ENCODE measurements around the gene GAST.
"Not testable (repeated sequence)": the region's sequence is repeated elsewhere in the genome, so short reads cannot be mapped to it uniquely, and the experiment has no call there.

The GAST gene, protein sequence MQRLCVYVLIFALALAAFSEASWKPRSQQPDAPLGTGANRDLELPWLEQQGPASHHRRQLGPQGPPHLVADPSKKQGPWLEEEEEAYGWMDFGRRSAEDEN

DNA sequence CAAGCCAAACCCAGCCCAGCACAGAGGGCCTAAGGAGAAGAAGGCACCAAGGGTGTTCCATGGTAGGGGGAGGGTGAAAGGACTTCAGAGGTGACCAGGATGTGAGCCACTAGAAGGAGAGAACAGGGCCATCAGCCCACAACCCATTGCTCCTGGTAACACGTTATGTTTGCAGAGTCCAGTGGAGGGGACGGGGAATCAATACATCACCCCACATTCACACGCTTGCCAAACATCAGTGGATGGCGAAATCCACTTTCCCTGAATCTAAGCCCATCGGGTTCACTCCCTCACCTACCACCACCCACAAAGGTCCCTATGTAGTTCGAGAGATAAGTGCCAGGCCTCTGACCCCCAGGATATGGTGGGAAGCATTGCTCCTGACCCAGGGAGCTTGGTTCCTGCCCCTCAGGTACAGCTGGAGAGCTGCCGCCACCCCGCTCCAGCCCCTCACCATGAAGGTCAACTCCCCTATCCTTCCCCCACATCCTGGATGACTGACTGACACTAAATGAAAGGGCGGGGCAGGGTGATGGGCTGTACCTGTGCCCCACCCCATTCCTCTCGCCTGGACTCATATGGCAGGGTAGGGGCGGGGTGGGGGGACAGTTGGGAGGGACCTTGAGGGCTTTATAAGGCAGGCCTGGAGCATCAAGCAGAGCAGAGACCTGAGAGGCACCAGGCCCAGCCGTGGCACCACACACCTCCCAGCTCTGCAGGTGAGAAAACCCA, at the start of gene GAST:
Gene GAST (plus strand): TSS at position 663 of the 732 bp plus-strand sequence. CDS start 3,106 bp downstream, outside the sequence.
- no peak for DNase-seq (ENCODE audit: low read depth, low spot score)

DNA sequence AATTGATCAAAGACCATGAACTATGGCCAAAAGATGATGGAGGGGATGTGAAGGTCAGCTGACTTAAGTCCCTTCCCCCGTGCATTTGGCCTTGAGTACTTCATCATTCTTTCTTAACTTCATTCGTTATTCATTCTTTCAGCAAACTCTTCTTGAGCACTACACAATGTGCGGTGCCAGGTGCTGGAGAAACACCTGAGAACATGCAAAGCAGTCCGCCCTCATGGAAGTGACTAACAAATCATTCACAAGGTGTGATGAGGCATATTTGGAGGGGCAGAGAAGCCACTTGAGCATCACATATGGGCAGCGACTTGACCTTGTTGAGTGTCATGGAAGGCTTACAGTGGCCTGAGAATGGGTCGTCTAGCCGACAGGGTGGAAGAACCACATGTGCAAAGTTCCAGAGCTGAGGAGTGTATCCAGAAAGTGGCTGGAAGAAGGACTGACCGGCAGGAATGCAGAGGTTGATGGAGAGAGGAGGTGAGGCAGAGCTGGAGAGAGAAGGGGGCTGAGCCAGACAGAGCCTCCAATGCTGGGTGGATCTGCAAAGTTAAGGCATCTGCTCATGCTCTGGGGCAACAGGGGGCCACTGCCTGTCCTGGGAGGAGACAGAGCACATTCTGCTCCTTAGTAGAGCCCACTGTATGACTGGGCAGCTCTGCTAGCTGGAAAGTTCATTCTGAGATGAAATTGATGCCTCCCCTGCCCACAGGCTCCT, 48.5 kb upstream of the GAST start:
- DNase-seq (ENCODE audit: low read depth, low spot score) = no peak

DNA sequence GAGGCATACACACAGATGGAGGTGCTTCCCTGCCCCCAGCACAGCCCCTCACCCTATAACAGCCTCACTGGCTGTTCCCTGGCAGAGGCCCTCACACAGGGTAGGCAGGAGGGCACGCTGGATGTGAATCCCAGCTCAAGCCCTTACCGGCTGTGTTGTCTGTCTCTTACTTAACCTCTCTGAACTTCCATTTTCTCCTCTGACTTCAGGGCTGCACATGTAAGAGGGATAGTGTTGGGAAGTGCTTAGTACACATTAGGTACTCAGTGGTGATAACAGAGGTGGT, 48.0 kb upstream of the GAST start:
- DNase-seq (ENCODE audit: low read depth, low spot score) = no peak

DNA sequence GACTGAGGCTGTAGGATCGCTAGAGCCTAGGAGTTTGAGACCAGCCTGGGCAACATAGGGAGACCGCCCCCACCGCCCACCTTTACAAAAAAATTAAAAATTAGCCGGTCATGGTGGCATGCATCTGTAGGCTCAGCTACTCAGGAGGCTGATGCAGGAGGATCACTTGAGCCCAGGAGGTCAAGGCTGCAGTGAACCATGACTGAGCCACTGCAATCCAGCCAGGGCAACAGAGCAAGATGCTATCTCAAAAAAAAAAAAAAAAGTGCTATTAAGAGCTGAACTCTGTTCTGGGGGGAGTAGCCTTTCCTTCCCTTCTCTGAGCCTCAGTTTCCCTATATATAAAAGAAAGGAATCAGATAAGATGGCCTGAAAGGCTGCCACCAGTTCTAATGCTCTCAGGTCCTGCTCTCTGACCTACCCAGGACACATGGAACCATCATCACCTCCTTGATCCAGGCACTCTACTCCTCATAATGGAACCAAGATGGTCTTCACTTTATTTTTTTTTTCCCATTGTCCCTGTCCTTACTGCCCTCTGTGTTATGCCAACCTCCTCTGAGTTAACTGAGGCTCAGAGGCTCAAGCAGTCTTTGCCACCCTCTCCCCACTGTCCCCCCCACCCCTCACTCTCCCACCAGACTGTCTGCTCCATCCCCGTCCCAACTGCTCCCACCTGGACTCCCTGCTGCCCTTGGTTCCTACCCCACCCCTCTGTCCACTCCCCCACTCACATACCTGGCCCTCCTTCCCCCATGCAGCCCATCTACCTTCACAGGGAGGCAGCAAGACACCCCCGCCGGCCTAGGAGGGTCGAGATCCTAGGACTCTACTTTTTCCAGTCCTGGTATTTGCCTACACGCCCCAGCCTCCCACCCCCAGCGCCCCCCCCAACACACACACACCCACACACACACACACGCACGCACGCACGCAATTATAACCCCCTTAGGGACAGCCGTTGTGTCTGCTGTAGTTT, 47.3 kb upstream of the GAST start:
- DNase-seq (ENCODE audit: low read depth, low spot score) = no peak

DNA sequence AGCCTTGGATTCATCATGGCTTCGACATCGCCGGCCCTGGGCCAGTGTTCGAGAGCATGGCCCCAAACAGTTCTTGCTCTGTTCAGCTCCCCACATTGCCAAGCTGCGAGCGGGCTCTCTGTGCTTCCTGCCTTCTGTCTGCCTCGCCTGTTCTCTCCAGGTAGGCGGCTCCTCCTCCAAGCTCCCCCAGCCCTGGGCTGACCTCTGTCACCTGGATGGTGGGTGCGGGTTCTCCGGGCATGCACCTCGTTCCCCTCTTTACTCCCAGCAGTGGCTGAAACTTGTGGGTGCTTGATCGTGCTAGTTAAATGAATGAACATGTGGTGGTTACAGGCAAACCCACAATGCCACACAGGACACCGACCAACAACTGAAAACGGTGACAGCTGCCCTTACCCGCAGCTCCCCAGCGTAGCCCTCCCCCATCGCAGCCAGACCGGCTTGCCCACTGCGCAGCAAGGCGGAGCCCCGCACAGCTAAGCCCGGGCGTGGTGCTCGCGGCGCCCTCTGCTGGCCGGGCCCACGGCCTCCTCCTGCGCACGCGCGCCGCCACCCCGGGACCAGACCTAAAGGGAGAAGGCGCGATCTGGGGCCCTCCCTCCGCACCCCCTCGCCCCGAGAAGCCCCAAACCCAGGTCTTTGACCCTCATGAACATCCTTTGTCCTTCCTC, 46.4 kb upstream of the GAST start:
- DNase-seq (ENCODE audit: low read depth, low spot score) = no peak

DNA sequence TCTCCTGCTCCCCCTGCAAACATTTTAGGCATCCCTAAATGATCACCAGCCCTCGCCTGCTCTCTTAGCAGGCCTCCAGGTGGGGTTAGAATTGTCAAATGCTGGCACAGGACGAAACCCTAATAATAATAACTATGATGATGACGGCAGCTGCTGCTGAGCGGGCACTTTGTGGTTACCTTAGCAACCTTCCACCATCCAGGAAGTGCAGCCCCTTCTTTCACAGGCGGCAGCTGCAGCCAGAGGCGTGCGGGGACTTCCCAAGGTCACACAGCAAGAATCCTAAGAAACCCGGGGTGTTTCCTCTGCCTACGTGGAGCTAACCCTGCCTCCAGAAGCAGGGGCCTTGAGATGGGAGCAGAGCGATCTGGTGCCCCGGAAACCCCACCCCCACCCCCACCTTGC, 45.9 kb upstream of the GAST start:
- no peak for DNase-seq (ENCODE audit: low read depth, low spot score)

DNA sequence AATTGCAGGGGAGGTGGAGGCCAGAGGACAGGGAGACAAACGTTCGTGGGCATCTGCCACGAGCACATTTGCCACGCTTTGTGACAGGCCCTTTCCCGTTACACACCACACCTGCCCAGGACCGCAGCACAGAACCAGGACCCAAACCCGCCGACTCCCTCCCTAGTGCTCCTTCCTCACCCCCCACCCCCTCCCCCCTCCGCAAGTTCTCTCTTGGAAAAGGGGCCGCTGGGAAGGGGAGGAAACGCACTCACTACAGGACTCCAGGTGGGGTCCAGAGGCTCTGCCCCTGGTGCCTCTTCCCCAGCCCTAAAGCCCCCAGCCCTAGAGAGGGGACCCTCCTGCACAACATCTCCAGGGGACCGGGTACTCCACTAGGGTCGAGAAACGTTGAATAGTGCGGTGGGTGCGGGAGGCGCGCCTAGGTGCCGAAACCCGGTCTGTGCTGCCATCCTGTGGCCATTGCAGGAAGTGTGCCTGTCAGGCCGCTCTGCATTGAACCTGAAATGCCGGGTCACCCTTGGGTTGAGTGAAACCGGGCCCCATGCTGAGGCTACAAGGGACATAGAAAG, 45.3 kb upstream of the GAST start:
- no peak for DNase-seq (ENCODE audit: low read depth, low spot score)

DNA sequence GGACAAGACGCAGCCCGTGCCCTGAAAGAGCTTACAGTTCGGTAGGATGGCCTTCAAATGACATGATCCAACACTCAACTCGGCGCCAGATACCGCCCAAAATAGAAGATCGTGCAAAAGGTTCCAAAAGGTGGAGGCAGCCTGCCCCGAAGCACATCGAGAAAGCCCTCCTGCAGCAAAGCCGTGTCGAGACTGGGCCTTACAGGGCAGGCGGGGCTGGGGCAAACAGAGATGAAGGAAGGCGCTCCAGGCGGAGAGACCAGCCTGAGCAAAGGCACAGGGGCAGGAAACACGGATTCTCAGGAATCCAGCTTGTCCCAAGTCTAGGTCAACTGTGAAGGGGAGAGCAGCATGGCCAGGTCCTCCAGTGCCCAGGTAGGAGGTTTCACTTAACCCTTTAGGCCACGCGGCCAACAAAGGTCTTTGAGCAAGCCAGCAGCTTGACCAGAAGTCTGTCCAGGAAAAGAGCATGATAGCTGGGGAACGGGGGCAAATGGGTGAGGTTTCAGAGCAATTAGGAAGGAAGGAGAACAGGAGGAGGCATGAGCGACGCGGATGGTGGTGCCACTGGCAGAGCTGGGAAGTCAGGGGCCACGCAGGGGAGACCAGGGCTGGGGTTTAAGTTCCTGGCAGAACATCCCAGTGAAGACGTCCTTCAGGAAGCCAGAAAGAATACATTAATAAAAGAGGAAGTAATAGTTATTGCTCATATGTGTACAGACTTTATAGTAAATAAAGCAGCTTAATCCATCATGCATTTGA, 44.7 kb upstream of the GAST start:
- no peak for DNase-seq (ENCODE audit: low read depth, low spot score)

DNA sequence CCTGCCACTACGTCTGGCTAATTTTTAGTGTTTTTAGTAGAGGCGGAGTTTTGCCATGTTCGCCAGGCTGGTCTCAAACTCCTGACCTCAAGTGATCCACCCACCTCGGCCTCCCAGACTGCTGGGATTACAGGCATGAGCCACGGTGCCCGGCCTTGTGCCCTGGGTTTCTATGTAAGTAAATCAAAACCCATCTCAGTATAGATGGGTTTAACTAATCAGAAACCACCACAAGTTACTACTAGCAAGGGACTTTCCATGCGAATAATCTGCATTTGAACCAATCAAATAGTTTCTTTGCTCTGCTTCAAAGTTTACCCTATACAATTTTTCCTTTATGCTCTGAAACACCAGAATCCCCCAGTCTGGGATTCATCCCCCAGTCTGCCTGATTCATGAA, 40.0 kb upstream of the GAST start:
- DNase-seq (ENCODE audit: low read depth, low spot score) = no peak

DNA sequence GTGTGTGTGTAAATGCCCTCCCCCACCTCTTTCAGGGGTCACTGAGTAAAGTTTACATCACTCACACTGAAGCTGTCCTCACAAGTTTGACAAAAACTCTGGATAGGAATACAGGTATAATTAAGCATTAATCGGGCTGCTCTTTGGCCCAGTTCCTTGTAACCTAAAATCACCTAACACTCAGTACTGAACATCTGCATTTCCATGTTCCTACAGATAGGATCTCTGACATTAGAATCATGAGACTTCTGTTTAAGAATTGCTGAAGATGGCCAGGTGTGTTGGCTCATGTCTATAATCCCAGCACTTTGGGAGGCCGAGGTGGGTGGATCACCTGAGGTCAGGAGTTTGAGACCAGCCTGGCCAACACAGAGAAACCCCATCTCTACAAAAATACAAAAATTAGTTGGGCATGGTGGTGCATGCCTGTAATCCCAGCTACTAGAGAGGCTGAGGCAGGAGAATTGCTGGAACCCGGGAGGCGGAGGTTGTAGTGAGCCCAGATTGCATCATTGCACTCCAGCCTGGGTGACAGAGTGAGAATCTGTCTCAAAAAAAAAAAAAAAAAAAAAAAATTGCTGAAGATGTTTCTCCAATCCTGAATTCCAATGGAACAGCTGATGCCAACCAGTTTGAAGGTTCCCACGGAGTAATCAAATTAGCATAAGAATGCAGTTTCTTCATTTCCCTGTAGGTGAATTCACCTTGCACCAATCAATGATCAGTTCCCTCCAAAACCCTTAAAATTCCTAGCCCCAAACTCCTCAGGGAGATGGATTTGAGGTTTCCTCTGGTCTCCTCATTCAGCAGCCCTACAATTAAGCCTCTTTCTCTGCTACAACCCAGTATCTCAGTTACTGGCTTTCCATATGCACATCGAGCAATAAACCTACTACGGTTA, 36.7 kb upstream of the GAST start:
- DNase-seq (ENCODE audit: low read depth, low spot score) = not testable (repeated sequence)

DNA sequence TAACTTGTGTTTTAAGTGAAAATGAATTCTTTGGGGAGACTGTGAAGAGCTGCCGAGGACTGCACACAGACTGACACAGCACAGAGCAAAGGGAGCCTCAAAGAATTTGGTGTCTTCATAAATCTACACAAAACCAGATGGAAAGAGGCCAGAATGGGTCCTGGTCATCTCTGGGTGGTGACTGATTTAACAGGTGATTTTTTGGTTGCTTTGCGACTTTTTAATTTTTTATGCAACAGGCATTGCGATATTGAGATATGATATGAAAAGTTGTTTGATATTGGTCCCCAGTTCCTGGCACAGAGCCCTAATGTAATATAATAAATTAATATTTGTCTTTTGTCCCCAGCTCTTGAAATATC, 36.1 kb upstream of the GAST start:
- DNase-seq (ENCODE audit: low read depth, low spot score) = no peak

DNA sequence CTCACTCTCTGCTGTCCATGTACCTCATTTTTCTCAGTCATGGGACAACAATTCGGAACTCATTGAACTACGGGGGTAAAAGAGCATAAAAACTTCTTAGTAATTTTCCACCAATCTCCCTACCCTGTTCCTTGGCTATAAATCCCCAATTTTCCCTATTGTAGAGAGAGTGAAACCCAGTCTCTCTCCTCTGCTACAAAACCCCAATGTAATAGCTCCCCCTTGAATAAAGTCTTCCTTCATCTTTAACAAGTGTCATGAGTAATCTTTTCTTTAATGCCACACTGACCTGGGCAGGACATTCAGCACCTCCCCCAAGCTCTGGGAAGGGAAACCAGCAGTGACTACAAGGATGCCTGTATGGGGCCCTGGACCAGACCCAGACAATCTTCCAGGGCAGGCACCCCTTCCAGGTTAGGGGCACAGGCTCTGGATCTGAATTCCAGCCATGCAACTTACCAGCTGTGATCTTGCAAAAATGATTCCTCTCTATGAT, 33.7 kb upstream of the GAST start:
- no peak for DNase-seq (ENCODE audit: low read depth, low spot score)

DNA sequence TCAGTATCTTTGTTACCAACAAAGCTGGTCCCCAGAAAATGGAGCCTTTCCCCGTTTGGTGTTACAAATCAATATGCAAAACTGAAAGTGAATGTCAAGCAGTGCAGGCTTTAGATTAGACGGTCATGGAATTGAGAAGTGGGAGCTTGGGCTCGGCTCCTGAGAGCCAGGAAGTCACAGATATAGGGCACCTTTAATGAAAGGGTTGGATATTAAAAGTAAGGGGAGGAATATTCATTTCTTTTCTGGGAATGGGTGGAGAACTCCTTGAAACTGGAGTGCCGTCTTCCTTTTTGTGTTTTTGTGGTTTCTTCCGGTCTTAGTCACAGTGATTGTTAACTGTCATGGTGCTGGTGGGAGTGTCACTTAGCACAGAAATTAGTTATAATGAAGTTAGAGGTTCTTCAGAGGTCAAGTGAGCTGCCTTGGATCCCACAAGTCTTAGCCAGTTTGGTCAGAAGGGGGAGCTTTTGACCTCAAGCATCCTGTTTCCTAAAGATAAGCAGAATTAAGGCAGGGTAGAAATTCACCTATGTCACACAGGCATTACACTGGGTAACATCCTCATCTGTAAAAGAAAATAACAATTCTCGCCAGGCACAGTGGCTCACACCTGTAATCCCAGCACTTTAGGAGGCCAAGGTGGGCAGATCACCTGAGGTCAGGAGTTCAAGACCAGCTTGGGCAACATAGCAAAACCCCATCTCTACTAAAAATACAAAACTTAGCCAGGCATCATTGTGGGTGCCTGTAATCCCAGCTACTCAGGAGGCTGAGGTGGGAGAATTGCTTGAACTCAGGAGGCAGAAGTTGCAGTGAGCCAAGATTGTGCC, 33.0 kb upstream of the GAST start:
- DNase-seq (ENCODE audit: low read depth, low spot score) = no peak

DNA sequence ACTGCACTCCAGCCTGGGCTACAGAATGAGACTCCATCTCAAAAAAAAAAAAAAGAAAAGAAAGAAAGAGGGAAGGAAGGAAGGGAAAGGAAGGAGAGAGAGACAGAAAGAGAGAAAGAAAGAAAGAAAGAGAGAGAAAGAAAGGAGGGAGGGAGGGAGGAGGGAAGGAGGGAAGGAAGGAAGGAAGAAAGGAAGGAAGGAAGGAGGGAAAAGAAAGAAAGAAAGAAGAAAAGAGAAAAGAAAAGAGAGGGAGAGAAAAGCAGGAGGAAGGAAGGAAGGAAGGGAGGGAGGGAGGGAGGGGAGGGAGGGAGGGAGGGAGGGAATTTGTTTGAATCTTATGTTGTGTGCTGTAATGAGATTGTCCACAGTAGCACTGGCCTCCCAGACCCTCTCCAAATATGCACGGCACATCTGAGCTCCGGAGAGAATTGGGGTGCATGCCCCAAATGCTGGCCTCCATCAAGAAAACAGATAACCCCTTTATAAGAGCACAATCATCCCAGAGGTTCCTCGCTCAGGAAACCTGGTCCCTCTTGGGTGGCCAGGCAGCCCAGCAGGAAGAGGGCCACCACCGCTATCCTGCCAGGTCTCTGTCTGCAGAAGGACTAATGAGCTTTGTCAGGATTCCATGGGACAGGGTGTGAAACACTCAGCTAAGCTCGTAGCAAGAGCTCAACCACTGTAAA, 32.2 kb upstream of the GAST start:
- no peak for DNase-seq (ENCODE audit: low read depth, low spot score)

DNA sequence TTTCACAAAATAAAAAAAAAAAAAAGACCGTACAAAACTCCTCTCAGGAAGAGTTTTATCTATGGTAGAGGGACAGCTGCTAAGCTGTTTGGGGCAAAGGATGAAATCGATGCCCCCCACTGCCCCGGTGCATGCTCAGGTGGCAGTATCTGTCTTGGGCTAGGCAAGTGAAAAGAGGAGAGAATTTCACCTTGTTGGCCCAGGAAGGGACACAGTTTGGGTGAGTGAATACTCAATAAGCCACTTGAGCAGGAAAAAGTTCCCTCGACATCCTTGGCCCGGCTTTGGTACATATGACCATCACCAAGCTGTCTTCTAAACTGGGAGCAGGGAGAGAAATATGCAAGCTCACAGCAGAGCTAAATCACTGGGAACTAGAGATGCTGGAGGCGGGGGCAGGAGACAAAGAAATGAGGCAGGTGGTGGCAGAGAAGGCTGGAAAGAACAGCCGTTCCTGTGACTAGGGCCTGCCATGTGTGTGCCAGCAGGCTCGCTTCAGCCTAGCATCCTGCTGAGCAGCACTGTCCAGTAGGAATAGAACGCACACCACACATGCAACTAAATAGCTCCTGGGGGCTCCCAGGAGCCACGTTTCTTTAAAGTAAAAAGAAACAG, 31.6 kb upstream of the GAST start:
- no peak for DNase-seq (ENCODE audit: low read depth, low spot score)

DNA sequence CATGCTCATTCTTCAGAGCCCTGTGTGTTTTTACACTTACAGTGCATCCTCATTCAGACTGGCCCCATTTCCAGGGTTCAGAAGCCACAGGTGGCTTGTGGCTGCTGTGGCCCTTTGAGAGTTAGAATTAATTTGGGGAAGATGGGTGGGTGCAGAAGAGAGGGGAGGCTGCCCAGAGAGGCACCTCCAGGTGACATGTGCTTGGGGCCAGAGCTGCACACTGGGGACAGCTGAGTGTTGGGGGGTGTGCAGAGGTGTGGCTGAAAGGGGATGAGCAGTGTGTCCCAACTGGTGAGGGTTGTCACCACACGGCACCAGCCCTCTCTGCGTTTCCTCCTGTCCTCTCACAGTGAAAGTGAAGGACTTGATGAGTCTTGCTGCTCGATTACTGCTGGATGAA, 30.4 kb upstream of the GAST start:
- no peak for DNase-seq (ENCODE audit: low read depth, low spot score)

DNA sequence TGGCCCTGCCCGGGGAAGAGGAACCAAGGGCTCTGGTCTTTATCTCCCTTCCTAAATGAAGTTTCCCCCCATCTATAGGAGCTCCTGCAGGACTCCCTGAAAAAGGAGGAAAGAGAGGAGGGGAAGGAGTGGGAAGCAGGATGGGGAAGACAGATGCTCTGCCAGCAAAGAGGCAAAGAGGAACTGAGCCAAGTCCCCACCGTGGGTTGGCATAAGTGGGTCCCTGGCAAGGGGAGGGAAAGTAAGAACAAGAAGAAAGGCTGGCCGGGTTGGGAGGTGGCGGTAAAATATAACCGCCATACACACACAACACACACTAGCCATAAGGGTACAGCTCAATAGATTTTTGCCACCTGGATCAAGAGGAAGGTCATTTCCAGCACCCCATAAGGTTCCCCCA, 29.5 kb upstream of the GAST start:
- DNase-seq (ENCODE audit: low read depth, low spot score) = no peak

Data from iPS DF 19.7 (cell line).